Loucy (cell line): ENCODE data around the gene SND1.

Experiments
- CTCF ChIP-seq: fragments of 200-600 bp; sonication (generic); conservative IDR thresholded peaks from 2 replicates; pipeline ENCODE4 v1.5.1; 2014; ENCODE audit warnings: mild to moderate bottlenecking, antibody characterized with exemption, low read length
- EZH2phosphoT487 ChIP-seq: fragments of 200-600 bp; IDR thresholded peaks from 2 replicates; pipeline ENCODE4 v1.6.1; 2018; ENCODE audit warnings: antibody characterized with exemption, mild to moderate bottlenecking, moderate library complexity, borderline replicate concordance

DNA sequence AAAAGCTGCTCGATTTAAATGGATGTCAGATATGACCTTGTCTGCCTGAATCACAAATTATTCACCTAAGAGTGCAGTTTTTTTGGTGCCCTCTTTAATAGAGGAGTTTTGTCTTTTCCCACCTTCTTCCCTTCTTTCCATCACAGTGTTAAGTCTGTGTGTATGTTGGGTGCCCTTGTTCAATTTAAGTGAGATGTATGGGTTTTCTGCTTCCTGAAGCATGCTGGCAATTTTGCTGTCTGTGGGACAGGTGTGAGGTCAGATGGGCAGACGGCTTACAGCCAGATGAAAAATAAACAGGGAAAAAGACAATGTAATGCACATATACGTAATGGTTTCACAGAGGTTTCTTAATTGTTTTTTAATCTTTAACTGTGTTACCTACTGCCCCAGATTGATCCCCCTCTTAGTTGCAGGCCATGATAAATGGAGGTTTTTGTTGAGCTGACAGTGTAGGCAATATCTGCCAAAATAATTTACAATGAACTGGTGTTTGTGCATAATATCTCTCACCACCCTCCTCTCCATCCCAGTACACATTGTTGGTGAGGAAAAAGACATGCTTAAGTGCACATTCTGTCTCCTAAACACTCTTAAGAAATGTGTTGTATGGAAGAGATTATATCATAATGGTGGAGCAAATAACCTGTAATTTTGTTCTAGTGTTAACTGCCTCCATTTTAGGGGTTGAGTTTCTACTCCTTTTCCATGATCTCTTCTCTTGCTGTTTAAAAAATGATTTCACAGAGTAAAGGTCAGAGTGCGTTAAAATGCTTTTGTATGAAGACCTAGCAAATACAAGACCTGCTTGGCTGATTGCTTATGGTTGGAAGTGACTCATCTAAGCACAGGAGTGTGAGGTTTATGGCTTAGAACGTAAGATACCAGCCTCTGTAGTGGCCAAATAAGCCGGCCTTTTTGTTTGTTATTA lies 255.4 kb downstream of the SND1 start:
- no peak for TF ChIP-seq CTCF
- no peak for TF ChIP-seq EZH2phosphoT487
